ENCODE results near the gene IQCE.
"Not testable (repeated sequence)": the region's sequence is repeated elsewhere in the genome, so short reads cannot be mapped to it uniquely, and the experiment has no call there.

IQCE gene

DNA sequence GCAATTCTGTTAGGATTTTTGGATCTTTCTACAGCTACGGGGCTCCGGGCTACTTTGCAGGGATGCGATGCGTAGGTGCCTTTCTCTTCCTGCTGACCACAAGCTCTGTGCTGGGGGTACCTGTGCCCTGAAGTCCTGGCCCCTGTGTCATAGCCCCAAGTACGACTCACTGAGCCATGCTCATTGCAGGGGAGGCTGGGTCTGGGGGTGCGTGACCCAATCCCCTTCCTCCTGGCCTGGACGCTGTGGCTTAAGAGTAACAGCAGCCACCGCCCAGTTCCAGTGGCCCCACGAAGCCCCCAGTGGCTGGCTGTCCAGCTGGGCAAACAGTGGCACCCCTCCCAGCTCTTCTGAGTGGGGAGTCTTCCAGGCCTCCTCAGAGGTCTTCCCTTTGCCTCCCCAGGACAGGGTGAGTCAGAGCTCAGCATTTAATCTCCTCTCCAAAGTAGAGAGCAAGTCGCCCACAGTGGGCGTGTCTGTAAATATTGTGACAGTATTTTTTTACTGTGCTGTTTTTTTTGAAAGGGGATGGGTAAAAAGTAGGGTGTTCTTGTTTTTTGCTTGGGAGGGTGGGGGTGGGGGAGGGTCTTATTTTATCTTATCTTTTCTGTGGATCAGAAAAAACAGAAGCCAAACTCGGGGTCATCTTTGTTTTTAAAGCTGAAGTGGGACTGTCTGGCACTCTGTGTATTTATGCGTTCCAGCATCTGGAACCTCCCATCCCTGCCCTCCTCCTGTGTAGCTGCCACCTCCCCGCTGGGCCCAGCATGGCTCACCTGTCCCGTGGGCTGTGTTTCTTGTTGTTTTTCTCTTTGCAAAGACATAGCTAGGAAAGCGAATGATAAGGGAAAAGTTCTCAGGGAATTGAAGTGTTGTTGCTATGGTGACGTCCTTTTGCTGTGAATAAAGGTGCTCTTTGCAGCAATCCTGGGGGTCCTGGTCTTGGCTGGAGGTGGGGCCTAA lies 31.0 kb upstream of the IQCE start:
- Histone ChIP-seq H3K4me1 (ENCODE audit: control insufficient read depth, insufficient read depth, low read length) (peaks cover 63% of the 10 kb centered on the region), H3K27me3 (ENCODE audit: control insufficient read depth, insufficient read depth, low read length, poor library complexity, severe bottlenecking) (no peaks in the 10 kb centered on the region), H3K36me3 (ENCODE audit: control insufficient read depth, insufficient read depth, low read length) (peaks cover 31% of the 10 kb centered on the region), H3K9me3 (ENCODE audit: control insufficient read depth, low read length) (no peaks in the 10 kb centered on the region), H3K27ac (ENCODE audit: insufficient read depth, low read depth, low read length, poor library complexity, severe bottlenecking) (no peak overlapping the region), H3K4me3 (ENCODE audit: insufficient read depth, low read depth, low read length) (no peak overlapping the region)
- WGBS, 2 experiments: 83 to 88% methylated on average over 17 of the region's 17 CpGs

DNA sequence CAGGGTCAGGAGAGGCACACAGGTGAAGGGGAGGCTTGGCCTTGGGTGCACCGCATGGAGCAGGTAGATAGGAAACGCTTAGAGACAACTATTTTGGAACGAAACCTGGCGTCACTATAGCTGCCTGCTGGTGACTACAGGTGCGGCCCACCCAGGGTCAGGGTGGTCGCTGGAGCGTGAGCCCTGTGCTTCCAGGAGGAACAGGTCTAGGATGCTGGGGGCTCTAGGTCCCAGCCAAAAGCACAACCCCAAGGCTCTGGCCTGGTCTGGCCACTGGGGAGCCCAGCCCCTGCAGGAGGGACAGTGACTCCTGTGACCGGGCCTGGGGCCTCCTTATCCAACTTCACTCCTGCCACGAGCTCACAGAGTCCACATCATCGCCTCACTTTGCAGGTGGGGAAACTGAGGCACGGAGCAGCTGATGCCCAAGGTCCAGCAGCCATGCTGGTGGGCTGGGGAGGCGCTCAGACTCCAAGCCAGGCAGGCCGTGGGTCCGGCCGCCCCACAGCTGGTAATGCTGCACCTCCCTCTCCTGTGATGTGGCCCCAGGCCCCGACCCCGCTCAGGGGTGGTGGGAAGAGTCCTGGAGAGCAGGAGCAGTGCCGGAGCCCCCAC lies 30.2 kb upstream of the IQCE start:
- no peak overlapping the region for H3K4me3 ChIP-seq (ENCODE audit: insufficient read depth, low read depth, low read length)
- H3K27ac ChIP-seq (ENCODE audit: insufficient read depth, low read depth, low read length, poor library complexity, severe bottlenecking): no peak overlapping the region
- H3K9me3 ChIP-seq (ENCODE audit: control insufficient read depth, low read length): no peaks in the 10 kb centered on the region
- peaks cover 55% of the 10 kb centered on the region for H3K4me1 ChIP-seq (ENCODE audit: control insufficient read depth, insufficient read depth, low read length)
- no peaks in the 10 kb centered on the region for H3K27me3 ChIP-seq (ENCODE audit: control insufficient read depth, insufficient read depth, low read length, poor library complexity, severe bottlenecking)
- H3K36me3 ChIP-seq (ENCODE audit: control insufficient read depth, insufficient read depth, low read length): peaks cover 31% of the 10 kb centered on the region
- WGBS, 2 experiments: 93% methylated on average over 18 of the region's 18 CpGs

- peaks cover 47% of the 10 kb centered on the region for H3K4me1 ChIP-seq (ENCODE audit: control insufficient read depth, insufficient read depth, low read length)
- WGBS, 2 experiments: 91% methylated on average over 30 of the region's 30 CpGs
- no peaks in the 10 kb centered on the region for H3K27me3 ChIP-seq (ENCODE audit: control insufficient read depth, insufficient read depth, low read length, poor library complexity, severe bottlenecking)
- H3K4me3 ChIP-seq (ENCODE audit: insufficient read depth, low read depth, low read length): no peak overlapping the region
- H3K9me3 ChIP-seq (ENCODE audit: control insufficient read depth, low read length): no peaks in the 10 kb centered on the region
- no peak overlapping the region for H3K27ac ChIP-seq (ENCODE audit: insufficient read depth, low read depth, low read length, poor library complexity, severe bottlenecking)
- H3K36me3 ChIP-seq (ENCODE audit: control insufficient read depth, insufficient read depth, low read length): peaks cover 31% of the 10 kb centered on the region
These were observed 29.4 kb upstream of the IQCE start for GRCh38 chr7:2529161-2530070.

GRCh38 chr7:2530071-2530987 lies 28.4 kb upstream of the IQCE start:
- H3K4me3 ChIP-seq (ENCODE audit: insufficient read depth, low read depth, low read length): no peak overlapping the region
- H3K9me3 ChIP-seq (ENCODE audit: control insufficient read depth, low read length): no peaks in the 10 kb centered on the region
- WGBS, 2 experiments: 85 to 87% methylated on average over 16 of the region's 16 CpGs
- H3K27ac ChIP-seq (ENCODE audit: insufficient read depth, low read depth, low read length, poor library complexity, severe bottlenecking): peak overlapping the region; percentile 55
- H3K4me1 ChIP-seq (ENCODE audit: control insufficient read depth, insufficient read depth, low read length): peaks cover 38% of the 10 kb centered on the region
- H3K36me3 ChIP-seq (ENCODE audit: control insufficient read depth, insufficient read depth, low read length): peaks cover 31% of the 10 kb centered on the region
- H3K27me3 ChIP-seq (ENCODE audit: control insufficient read depth, insufficient read depth, low read length, poor library complexity, severe bottlenecking): no peaks in the 10 kb centered on the region

DNA sequence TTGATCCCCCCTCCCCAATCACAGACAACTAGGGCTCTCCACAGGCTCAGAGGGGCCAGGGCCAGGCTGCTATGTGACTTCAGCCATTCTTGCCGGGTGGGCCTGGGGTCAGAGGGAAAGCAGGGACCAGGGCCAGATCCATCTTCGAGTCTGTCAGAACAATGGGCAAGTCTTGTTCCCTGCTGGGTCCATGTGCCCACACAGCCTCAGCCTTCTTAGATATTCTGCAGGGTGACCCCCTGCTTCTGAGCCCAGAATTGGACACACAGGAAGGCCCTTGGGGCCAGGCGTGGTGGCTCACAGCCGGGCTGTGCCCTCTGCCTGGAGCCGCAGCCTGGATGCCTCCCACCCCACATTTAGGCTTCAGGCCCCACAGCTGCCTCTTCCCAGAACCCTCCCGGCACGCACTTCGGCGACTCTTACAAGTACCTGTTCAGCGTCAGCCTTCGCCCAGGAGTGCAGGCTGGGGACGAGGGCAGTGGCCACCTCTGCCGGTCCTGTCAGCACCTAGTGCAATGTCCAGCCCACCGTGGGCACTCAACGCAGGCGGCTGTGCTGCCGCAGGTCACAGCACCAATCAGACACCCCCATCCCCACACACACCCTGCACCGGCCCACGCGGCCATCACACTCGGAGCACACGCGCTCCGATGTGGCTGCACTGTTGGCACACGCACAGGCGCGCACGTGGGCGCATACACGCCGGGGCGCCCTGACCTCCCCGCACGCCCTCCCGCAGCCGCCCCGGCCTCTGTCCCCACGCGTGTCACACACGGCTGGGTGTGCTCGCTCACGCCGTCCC lies 27.6 kb upstream of the IQCE start:
- H3K36me3 ChIP-seq (ENCODE audit: control insufficient read depth, insufficient read depth, low read length): peaks cover 24% of the 10 kb centered on the region
- peak overlapping the region; percentile 55 for H3K27ac ChIP-seq (ENCODE audit: insufficient read depth, low read depth, low read length, poor library complexity, severe bottlenecking)
- H3K9me3 ChIP-seq (ENCODE audit: control insufficient read depth, low read length); H3K27me3 ChIP-seq (ENCODE audit: control insufficient read depth, insufficient read depth, low read length, poor library complexity, severe bottlenecking); H3K4me3 ChIP-seq (ENCODE audit: insufficient read depth, low read depth, low read length): not testable (repeated sequence)
- WGBS, 2 experiments: 85 to 87% methylated on average over 40 to 43 of the region's 43 CpGs
- H3K4me1 ChIP-seq (ENCODE audit: control insufficient read depth, insufficient read depth, low read length): peaks cover 30% of the 10 kb centered on the region

DNA sequence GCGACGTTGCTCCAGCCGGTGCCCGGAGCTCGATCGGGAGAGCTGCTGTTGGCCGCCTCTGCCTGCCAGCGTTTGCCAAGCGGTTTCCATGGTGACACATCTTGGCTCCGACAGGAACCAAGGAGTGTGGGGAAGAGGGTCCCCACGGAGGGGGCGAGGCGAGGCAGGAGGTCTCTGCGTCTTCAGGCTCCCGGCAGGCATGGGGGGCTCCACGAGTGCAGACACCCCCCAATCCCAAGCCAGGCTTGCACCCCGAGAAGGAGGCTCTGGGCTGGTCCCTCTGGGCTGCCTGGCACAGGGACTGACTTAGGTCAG lies 27.0 kb upstream of the IQCE start:
- H3K4me3 ChIP-seq (ENCODE audit: insufficient read depth, low read depth, low read length); H3K27me3 ChIP-seq (ENCODE audit: control insufficient read depth, insufficient read depth, low read length, poor library complexity, severe bottlenecking); H3K9me3 ChIP-seq (ENCODE audit: control insufficient read depth, low read length); H3K27ac ChIP-seq (ENCODE audit: insufficient read depth, low read depth, low read length, poor library complexity, severe bottlenecking): not testable (repeated sequence)
- Histone ChIP-seq H3K4me1 (ENCODE audit: control insufficient read depth, insufficient read depth, low read length) (peaks cover 26% of the 10 kb centered on the region), H3K36me3 (ENCODE audit: control insufficient read depth, insufficient read depth, low read length) (peaks cover 20% of the 10 kb centered on the region)
- 86 to 89% methylated on average over 16 to 17 of the region's 17 CpGs for WGBS, 2 experiments

DNA sequence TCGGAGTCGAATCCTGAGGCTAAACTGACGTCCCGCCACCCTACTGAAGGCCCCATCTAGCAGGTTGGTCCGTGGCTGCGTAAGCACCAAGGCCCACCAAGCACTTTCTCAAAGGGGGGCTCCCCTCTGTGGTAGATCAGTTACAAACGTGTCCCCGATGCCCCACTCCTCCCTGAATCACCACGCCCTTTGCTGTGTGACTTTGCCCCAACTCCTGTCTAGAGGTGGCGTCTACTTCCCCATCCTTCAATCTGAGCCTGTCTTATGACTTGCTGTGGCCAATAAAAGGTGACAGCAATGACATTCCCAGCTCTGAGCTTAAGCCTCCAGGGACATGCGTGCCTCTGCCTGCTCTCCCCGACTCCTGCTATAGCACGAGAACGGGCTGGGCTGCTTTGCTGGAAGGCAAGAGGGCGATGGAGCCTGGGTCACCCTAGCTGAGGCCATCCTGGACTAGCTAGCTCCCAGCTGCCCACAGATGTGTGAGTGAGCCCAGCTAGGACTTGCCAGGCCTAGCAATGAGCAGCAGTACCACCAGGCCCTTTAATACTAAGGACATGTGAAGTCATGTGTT lies 26.5 kb upstream of the IQCE start:
- H3K27ac ChIP-seq (ENCODE audit: insufficient read depth, low read depth, low read length, poor library complexity, severe bottlenecking); H3K27me3 ChIP-seq (ENCODE audit: control insufficient read depth, insufficient read depth, low read length, poor library complexity, severe bottlenecking); H3K4me3 ChIP-seq (ENCODE audit: insufficient read depth, low read depth, low read length); H3K9me3 ChIP-seq (ENCODE audit: control insufficient read depth, low read length): not testable (repeated sequence)
- 93% methylated on average over 11 of the region's 15 CpGs for WGBS, 2 experiments
- Histone ChIP-seq H3K4me1 (ENCODE audit: control insufficient read depth, insufficient read depth, low read length) (peaks cover 21% of the 10 kb centered on the region), H3K36me3 (ENCODE audit: control insufficient read depth, insufficient read depth, low read length) (peaks cover 15% of the 10 kb centered on the region)

GRCh38 chr7:2532816-2533215 lies 26.0 kb upstream of the IQCE start:
- not testable (repeated sequence) for H3K9me3 ChIP-seq (ENCODE audit: control insufficient read depth, low read length); H3K4me3 ChIP-seq (ENCODE audit: insufficient read depth, low read depth, low read length); H3K27me3 ChIP-seq (ENCODE audit: control insufficient read depth, insufficient read depth, low read length, poor library complexity, severe bottlenecking); H3K27ac ChIP-seq (ENCODE audit: insufficient read depth, low read depth, low read length, poor library complexity, severe bottlenecking)
- Histone ChIP-seq H3K4me1 (ENCODE audit: control insufficient read depth, insufficient read depth, low read length) (peaks cover 16% of the 10 kb centered on the region), H3K36me3 (ENCODE audit: control insufficient read depth, insufficient read depth, low read length) (peaks cover 12% of the 10 kb centered on the region)
- WGBS, 2 experiments: 91 to 94% methylated on average over 4 of the region's 8 CpGs

DNA sequence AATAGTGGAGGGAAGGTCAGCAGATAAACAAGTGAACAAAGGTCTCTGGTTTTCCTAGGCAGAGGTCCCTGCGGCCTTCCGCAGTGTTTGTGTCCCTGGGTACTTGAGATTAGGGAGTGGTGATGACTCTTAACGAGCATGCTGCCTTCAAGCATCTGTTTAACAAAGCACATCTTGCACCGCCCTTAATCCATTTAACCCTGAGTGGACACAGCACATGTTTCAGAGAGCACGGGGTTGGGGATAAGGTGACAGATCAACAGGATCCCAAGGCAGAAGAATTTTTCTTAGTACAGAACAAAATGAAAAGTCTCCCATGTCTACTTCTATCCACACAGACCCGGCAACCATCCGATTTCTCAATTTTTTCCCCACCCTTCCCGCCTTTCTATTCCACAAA lies 25.2 kb upstream of the IQCE start:
- Histone ChIP-seq H3K36me3 (ENCODE audit: control insufficient read depth, insufficient read depth, low read length) (peaks cover 17% of the 10 kb centered on the region), H3K4me1 (ENCODE audit: control insufficient read depth, insufficient read depth, low read length) (peaks cover 16% of the 10 kb centered on the region)
- H3K4me3 ChIP-seq (ENCODE audit: insufficient read depth, low read depth, low read length); H3K27me3 ChIP-seq (ENCODE audit: control insufficient read depth, insufficient read depth, low read length, poor library complexity, severe bottlenecking); H3K9me3 ChIP-seq (ENCODE audit: control insufficient read depth, low read length); H3K27ac ChIP-seq (ENCODE audit: insufficient read depth, low read depth, low read length, poor library complexity, severe bottlenecking): not testable (repeated sequence)
- WGBS, 2 experiments: 88% methylated on average over 1 of the region's 8 CpGs; no CpG with 5 or more reads in 1 of the 2 experiments

Data from ectodermal cell (in vitro differentiated cells).